Ectodermal cell (in vitro differentiated cells): ENCODE data around the gene FXYD4.

Experiments used
- H3K27ac ChIP-seq: 2 replicates; pipeline ENCODE4 v1.7.0; 2013; ENCODE audit warnings: mild to moderate bottlenecking, low read depth, low read length; ENCODE audit not compliant: insufficient read depth, poor library complexity, severe bottlenecking
- H3K27me3 ChIP-seq: 2 replicates; pipeline ENCODE4 v1.7.0; 2013; ENCODE audit warnings: mild to moderate bottlenecking, low read length; ENCODE audit not compliant: insufficient read depth, control insufficient read depth, poor library complexity, severe bottlenecking
- H3K36me3 ChIP-seq: one replicate; pipeline ENCODE4 v1.7.0; 2013; ENCODE audit warnings: low read length; ENCODE audit not compliant: control insufficient read depth, insufficient read depth
- H3K4me1 ChIP-seq: one replicate; pipeline ENCODE4 v1.7.0; 2013; ENCODE audit warnings: low read length; ENCODE audit not compliant: control insufficient read depth, insufficient read depth
- H3K4me3 ChIP-seq: 2 replicates; pipeline ENCODE4 v1.7.0; 2013; ENCODE audit warnings: low read depth, low read length, control low read depth; ENCODE audit not compliant: insufficient read depth
- H3K9me3 ChIP-seq: 2 replicates; pipeline ENCODE4 v1.7.0; 2013; ENCODE audit warnings: mild to moderate bottlenecking, low read length, moderate library complexity; ENCODE audit not compliant: control insufficient read depth
- WGBS, 2 experiments: methylation state at CpG; one replicate each; pipeline ENCODE4 v1.1.7; 2013; ENCODE audit warnings: missing lambda C conversion rate in 2 of 2; 5-methylcytosine and 5-hydroxymethylcytosine counted together

Gene FXYD4

GRCh38 chr10:43342279-43343125, 28.9 kb upstream of the FXYD4 start:
- Histone ChIP-seq H3K27ac (no peak overlapping the region), H3K36me3 (no peaks in the 10 kb centered on the region), H3K4me3 (no peak overlapping the region), H3K27me3 (no peaks in the 10 kb centered on the region), H3K9me3 (no peaks in the 10 kb centered on the region), H3K4me1 (peaks cover 11% of the 10 kb centered on the region)
- WGBS, 2 experiments, result 94 to 96% methylated on average over 49 of the region's 49 CpGs

GRCh38 chr10:43343126-43343525, 28.3 kb upstream of the FXYD4 start:
- no peaks in the 10 kb centered on the region for H3K36me3 ChIP-seq
- no peak overlapping the region for H3K27ac ChIP-seq
- no peak overlapping the region for H3K4me3 ChIP-seq
- WGBS, 2 experiments, result 97% methylated on average over 15 of the region's 15 CpGs
- H3K4me1 ChIP-seq, result peaks cover 11% of the 10 kb centered on the region
- no peaks in the 10 kb centered on the region for H3K27me3 ChIP-seq
- H3K9me3 ChIP-seq, result no peaks in the 10 kb centered on the region

GRCh38 chr10:43344051-43344450, 27.4 kb upstream of the FXYD4 start:
- Histone ChIP-seq H3K36me3 (no peaks in the 10 kb centered on the region), H3K27ac (no peak overlapping the region), H3K4me3 (no peak overlapping the region), H3K9me3 (no peaks in the 10 kb centered on the region), H3K4me1 (peaks cover 5% of the 10 kb centered on the region), H3K27me3 (no peaks in the 10 kb centered on the region)
- 93 to 95% methylated on average over 8 of the region's 8 CpGs for WGBS, 2 experiments

- Histone ChIP-seq H3K9me3 (no peaks in the 10 kb centered on the region), H3K4me3 (no peak overlapping the region), H3K27ac (no peak overlapping the region), H3K4me1 (no peaks in the 10 kb centered on the region), H3K36me3 (no peaks in the 10 kb centered on the region), H3K27me3 (no peaks in the 10 kb centered on the region)
- 94% methylated on average over 4 of the region's 4 CpGs for WGBS, 2 experiments
These were observed 23.4 kb upstream of the FXYD4 start for GRCh38 chr10:43347997-43348396.

- H3K27me3 ChIP-seq, result no peaks in the 10 kb centered on the region
- H3K9me3 ChIP-seq, result no peaks in the 10 kb centered on the region
- H3K4me3 ChIP-seq, result no peak overlapping the region
- H3K4me1 ChIP-seq, result no peaks in the 10 kb centered on the region
- H3K27ac ChIP-seq, result no peak overlapping the region
- no peaks in the 10 kb centered on the region for H3K36me3 ChIP-seq
- 52% methylated on average over 13 of the region's 13 CpGs for WGBS, 2 experiments
These were observed 22.7 kb upstream of the FXYD4 start for GRCh38 chr10:43348511-43349312.

GRCh38 chr10:43350156-43350555, 21.3 kb upstream of the FXYD4 start:
- no peak overlapping the region for H3K27ac ChIP-seq
- 86 to 90% methylated on average over 7 of the region's 7 CpGs for WGBS, 2 experiments
- no peaks in the 10 kb centered on the region for H3K9me3 ChIP-seq
- H3K36me3 ChIP-seq, result no peaks in the 10 kb centered on the region
- no peak overlapping the region for H3K4me3 ChIP-seq
- no peaks in the 10 kb centered on the region for H3K27me3 ChIP-seq
- no peaks in the 10 kb centered on the region for H3K4me1 ChIP-seq

GRCh38 chr10:43350686-43351085, 20.8 kb upstream of the FXYD4 start:
- Histone ChIP-seq H3K9me3 (no peaks in the 10 kb centered on the region), H3K4me3 (no peak overlapping the region), H3K27me3 (no peaks in the 10 kb centered on the region), H3K36me3 (no peaks in the 10 kb centered on the region), H3K4me1 (no peaks in the 10 kb centered on the region), H3K27ac (no peak overlapping the region)
- 94 to 95% methylated on average over 34 of the region's 34 CpGs for WGBS, 2 experiments

- Histone ChIP-seq H3K4me3 (no peak overlapping the region), H3K4me1 (no peaks in the 10 kb centered on the region), H3K27ac (no peak overlapping the region), H3K36me3 (no peaks in the 10 kb centered on the region), H3K9me3 (no peaks in the 10 kb centered on the region), H3K27me3 (no peaks in the 10 kb centered on the region)
- WGBS, 2 experiments, result 92 to 93% methylated on average over 14 of the region's 14 CpGs
These were observed 20.1 kb upstream of the FXYD4 start for GRCh38 chr10:43351301-43351700.

- WGBS, 2 experiments, result 68 to 70% methylated on average over 7 of the region's 7 CpGs
- Histone ChIP-seq H3K27me3 (no peaks in the 10 kb centered on the region), H3K9me3 (no peaks in the 10 kb centered on the region), H3K4me1 (no peaks in the 10 kb centered on the region), H3K27ac (no peak overlapping the region), H3K36me3 (no peaks in the 10 kb centered on the region), H3K4me3 (no peak overlapping the region)
These were observed 18.5 kb upstream of the FXYD4 start for GRCh38 chr10:43352951-43353350.

GRCh38 chr10:43353495-43354329, 17.7 kb upstream of the FXYD4 start:
- Histone ChIP-seq H3K27ac (no peak overlapping the region), H3K36me3 (no peaks in the 10 kb centered on the region), H3K4me3 (no peak overlapping the region), H3K4me1 (no peaks in the 10 kb centered on the region), H3K27me3 (no peaks in the 10 kb centered on the region), H3K9me3 (no peaks in the 10 kb centered on the region)
- 63 to 86% methylated on average over 2 to 3 of the region's 3 CpGs for WGBS, 2 experiments
